CD4-positive, alpha-beta T cell treated with Interferon alpha-2 for 1 hour (primary cell): ENCODE measurements around the gene SEC24D.
"Not testable (repeated sequence)": the region's sequence is repeated elsewhere in the genome, so short reads cannot be mapped to it uniquely, and the experiment has no call there.

Source experiments
- DNase-seq, 2 donors: peaks; one replicate each; pipeline ENCODE4 v3.0.0-alpha.2; 2020 to 2022

Gene SEC24D

DNA sequence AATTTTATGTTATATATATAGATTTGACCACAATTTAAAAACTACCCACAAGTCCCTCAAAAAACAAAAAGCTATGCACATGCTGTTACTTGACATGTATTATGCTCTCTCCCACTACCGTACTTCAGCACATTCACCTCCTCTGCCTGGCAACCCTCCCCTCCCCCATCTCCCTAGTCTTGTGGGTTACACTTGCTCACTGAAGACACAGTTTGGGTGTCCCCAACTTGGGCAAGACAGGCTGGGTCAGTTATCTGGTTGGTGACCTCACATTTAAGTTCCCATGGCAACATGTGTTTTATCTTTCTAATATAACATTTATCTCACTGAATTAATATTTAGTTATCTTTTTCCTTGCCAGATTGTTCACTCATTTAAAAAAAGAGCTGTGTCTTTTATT lies 32.7 kb downstream of the SEC24D start:
- no peak for DNase-seq

GRCh38 chr4:118801895-118802575 lies 33.9 kb downstream of the SEC24D start:
- DNase-seq = no peak

DNA sequence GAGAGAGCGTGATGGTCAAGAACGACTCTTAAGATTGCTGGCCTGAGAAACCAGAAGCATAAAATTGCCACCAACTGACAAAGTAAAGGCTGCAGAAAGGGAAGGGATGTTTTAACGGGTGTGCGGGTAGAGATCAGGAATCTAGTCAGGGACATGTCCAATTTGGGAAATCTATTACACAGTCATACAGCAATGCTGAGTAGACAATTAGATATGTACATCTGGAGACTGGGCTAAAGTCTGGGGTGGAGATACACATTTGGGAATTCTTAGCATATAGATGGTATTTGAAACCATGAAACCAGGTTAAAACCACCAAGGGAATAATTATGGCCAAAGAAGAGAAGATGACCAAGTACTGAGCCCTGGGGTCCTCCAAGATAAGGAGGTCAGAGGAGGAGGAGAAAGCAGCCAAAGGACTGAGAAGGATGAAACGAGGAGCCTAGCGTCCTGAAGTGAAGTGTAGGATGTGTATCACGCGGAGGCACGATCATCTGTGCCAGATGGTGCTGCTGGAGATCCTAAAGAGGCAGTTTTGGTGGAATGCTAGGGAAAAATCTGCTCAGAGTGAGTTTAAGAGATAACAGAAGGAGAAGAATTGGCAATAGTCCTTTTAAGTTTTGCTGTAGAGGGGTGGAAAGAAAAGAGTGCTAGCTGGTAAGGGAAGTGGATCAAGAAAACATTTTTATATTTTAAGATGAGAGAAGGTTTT lies 36.5 kb downstream of the SEC24D start:
- no peak for DNase-seq

GRCh38 chr4:118798658-118799057 lies 37.3 kb downstream of the SEC24D start:
- no peak for DNase-seq

DNA sequence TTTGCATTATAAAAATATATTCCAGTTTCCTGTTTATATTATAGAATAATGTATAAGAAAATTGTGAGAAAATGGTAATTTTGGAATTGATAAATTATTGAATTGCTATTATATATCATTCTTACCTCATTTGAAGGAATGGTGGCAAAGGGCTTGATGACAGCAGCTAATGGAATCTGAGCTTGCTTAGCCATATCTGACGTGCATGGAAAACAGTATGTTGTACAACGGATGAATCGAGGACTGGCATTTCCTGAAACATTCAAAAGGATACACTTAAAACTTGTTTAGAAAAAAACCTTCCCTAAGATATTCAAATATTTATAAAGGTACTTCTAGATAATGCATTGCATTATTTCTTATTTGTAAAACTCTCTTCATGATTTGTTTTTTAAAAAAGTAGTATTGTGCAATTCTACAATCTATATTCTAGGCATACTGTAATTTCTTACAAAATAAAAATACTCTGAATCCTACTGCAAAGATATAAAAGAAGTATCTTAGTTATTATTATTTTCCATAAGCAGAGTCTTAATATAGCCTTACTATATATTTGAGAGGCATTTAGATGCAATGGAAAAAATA lies 38.3 kb downstream of the SEC24D start:
- no peak for DNase-seq

DNA sequence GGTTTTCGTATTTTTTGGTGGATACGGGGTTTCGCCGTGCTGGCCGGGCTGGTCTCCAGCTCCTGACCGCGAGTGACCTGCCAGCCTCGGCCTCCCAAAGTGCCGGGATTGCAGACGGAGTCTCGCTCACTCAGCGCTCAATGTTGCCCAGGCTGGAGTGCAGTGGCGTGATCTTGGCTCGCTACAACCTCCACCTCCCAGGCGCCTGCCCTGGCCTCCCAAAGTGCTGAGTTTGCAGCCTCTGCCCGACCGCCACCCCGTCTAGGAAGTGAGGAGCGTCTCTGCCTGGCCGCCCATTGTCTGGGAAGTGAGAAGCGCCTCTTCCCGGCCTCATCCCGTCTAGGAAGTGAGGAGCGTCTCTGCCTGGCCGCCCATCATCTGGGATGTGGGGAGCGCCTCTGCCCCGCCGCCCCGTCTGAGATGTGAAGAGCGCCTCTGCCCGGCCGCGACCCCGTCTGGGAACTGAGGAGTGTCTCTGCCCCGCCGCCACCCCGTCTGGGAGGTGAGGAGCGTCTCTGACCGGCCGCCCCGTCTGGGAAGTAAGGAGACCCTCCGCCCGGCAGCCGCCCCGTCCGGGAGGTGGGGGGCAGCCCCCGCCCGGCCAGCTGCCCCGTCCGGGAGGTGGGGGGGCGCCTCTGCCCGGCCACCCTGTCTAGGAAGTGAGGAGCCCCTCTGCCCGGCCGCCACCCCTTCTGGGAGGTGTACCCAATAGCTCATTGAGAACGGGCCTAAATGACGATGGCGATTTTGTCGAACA lies 44.1 kb downstream of the SEC24D start:
- DNase-seq = not testable (repeated sequence)

GRCh38 chr4:118790544-118790943 lies 45.4 kb downstream of the SEC24D start:
- DNase-seq = no peak

DNA sequence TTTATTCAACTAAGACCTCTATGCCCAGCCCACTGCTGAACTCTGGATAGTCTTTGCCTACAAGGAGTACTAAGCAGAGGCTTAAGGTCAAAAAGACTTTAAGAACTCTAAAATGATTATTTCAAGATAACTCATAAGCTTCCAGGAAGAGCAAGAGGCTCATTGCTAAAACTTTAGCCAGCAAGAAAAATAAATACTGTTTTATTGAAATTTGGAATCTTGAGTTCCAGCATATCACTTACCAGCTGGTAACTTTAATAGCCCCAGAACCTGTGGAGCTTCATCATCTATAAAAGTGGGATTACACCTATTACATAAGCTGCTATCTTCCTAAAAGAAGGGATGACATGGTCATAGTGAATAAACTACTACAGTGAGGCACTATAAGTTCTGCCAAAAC lies 47.0 kb downstream of the SEC24D start:
- no peak for DNase-seq

GRCh38 chr4:118787844-118788380 lies 48.0 kb downstream of the SEC24D start:
- DNase-seq = no peak

DNA sequence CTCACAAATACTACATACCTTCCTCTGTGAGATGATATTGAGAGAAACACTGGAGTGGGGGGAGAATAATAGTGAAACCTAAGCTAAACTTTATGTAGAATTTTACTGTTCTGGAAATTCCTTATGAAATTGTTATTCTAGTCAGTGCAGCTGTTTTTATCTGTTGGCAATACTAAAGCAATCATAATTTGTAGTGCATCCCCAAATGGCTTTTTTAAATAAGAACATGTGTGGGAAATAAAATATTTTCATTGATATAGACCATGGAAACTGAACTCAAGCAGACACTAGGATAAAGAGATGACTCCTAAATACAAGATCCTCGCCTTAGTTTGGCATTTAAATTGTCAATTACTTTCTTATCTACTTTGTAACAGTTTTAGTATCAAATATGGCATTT lies 51.1 kb downstream of the SEC24D start:
- DNase-seq = no peak

DNA sequence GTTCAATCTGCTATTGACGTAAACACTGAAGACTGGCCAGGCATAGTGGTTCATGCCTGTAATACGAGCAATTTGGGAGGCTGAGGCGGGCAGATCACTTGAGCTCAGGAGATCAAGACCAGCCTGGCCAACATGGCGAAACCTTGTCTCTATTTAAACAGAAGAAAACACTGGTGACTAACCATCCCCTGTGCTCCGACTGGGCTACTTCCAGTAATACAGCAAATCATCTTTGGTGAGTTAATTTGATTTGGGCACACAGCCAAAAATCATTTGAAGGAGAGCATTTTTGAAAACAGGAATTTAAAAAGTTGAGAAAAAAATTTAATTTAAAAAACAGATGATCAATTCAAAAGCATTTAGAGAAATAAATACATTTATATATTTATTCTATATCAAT lies 52.0 kb downstream of the SEC24D start:
- no peak for DNase-seq

- not testable (repeated sequence) for DNase-seq
These were observed 53.0 kb downstream of the SEC24D start for GRCh38 chr4:118782886-118783285.

DNA sequence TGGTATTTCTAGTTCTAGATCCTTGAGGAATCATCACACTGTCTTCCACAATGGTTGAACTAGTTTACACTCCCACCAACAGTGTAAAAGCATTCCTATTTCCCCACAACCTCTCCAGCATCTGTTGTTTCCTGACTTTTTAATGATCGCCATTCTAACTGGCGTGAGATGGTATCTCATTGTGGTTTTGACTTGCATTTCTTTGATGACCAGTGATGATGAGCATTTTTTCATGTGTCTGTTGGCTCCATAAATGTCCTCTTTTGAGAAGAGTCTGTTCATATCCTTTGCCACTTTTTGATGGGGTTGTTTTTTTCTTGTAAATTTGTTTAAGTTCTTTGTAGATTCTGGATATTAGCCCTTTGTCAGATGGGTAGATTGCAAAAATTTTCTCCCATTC lies 58.3 kb downstream of the SEC24D start:
- not testable (repeated sequence) for DNase-seq

- not testable (repeated sequence) for DNase-seq
These were observed 58.8 kb downstream of the SEC24D start for GRCh38 chr4:118776955-118777640.

GRCh38 chr4:118776157-118776954 lies 59.6 kb downstream of the SEC24D start:
- DNase-seq = no peak

DNA sequence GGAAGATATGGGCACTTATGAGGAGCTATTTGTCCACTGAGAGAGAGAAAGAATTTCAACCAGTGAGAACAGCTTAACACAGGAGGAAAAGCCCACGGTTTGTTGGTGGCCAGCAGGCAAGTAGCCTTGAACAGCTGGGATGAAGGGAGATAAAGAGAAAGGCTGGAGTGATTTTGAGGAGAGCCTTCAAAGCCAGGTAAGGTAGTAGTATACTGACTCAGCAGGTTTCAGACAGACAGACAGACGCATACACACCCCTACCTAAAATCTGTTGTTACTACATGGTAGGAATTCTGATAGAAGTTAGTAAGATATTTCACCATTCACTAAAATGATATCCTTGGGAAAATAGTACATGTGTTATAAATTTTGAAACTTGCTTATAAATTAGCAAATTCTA lies 60.5 kb downstream of the SEC24D start:
- no peak for DNase-seq

- no peak for DNase-seq
These were observed 60.9 kb downstream of the SEC24D start for GRCh38 chr4:118774989-118775388.

DNA sequence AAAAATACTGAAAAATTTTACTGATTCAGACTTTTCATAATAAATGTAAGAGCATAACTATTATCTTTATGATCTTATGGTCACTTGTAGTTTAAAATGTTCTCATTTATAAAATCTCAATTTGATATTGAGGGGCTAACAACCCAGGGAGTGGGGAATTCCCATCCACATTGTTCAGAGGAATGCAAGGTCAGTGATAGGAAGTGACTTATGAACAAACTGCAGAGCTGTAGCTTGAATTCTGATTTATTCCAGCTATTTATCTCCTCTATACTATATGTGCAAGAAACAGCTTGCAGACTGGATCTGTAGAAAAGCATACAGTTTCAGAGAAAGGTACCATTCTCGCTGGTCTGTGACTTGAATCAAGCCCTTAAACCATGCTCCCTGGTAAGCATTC lies 61.6 kb downstream of the SEC24D start:
- DNase-seq = no peak

GRCh38 chr4:118773429-118773792 lies 62.5 kb downstream of the SEC24D start:
- DNase-seq = no peak

- DNase-seq = no peak
These were observed 63.0 kb downstream of the SEC24D start for GRCh38 chr4:118772767-118773428.

- DNase-seq = peak in 1 of 2 donors; percentile 61
These were observed 63.7 kb downstream of the SEC24D start for GRCh38 chr4:118772081-118772766.
